Measurements from ENCODE around the gene CEACAM16.

DNA sequence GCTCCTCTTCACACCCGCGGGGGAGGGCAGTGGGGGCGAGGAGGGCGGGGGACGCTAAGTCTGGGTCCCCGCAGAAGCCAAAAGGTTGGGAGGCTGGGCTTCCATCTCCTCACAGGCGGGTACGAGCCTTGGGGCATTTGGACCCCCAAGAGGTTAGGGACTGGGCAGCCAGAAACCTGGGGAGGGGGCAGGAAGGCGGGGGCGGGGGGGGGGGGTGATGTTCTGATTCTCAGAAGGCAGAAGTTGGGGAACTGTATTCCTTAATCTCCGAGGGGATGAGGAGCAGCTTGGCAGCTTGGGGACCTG, 54.6 kb downstream of the CEACAM16 start:
- TF ChIP-seq ZNF384 (IDR thresholded peaks at IDR 0.05), result no peak
- no peak for TF ChIP-seq SP1 (IDR thresholded peaks at IDR 0.05)
- TF ChIP-seq ELF4 (IDR thresholded peaks at IDR 0.05), result no peak
- no peak for TF ChIP-seq SUZ12 (IDR thresholded peaks at IDR 0.05)
- TF ChIP-seq NFRKB (IDR thresholded peaks at IDR 0.05), result no peak
- no peak for TF ChIP-seq BHLHE40 (IDR thresholded peaks at IDR 0.05; ENCODE audit: borderline replicate concordance)
- no peak for TF ChIP-seq L3MBTL2 (conservative IDR thresholded peaks at IDR 0.05)
- no peak for TF ChIP-seq FOXA1 (IDR thresholded peaks at IDR 0.05)
- TF ChIP-seq FOXM1 (IDR thresholded peaks at IDR 0.05; ENCODE audit: borderline replicate concordance), result no peak
- no peak for TF ChIP-seq HDGF (IDR thresholded peaks at IDR 0.05; ENCODE audit: borderline replicate concordance)
- TF ChIP-seq ARNT (IDR thresholded peaks at IDR 0.05), result no peak
- TF ChIP-seq TARDBP (IDR thresholded peaks at IDR 0.05), result no peak

Data from HEK293T (cell line).